NCI-H446 treated with DMSO at 0.1 percent for 48 hours (cell line): ENCODE results near the gene OAF.

Experiments used
- DNase-seq: peaks from one replicate; lab custom pipeline; 2025; lab: John Stamatoyannopoulos, UW

The OAF gene

GRCh38 chr11:120205596-120206161 lies 5.2 kb upstream of the OAF start:
- DNase-seq: no peak

- DNase-seq: no peak
Observed at GRCh38 chr11:120207512-120207911, 3.3 kb upstream of the OAF start.

GRCh38 chr11:120208001-120208441 lies 2.8 kb upstream of the OAF start:
- DNase-seq: no peak

GRCh38 chr11:120208777-120209176 lies 2.1 kb upstream of the OAF start:
- no peak for DNase-seq

GRCh38 chr11:120209746-120210625 lies 846 bp upstream of the OAF start:
- DNase-seq: no peak

GRCh38 chr11:120211522-120212258 lies 858 bp downstream of the OAF start:
- DNase-seq: no peak

- DNase-seq: no peak
Observed at GRCh38 chr11:120212259-120212878, 1.5 kb downstream of the OAF start.

- no peak for DNase-seq
Observed at GRCh38 chr11:120212926-120213325, 2.1 kb downstream of the OAF start.

GRCh38 chr11:120214581-120214980 lies 3.7 kb downstream of the OAF start:
- DNase-seq: no peak

- no peak for DNase-seq
Observed at GRCh38 chr11:120215634-120216033, 4.8 kb downstream of the OAF start.

- DNase-seq: no peak
Observed at GRCh38 chr11:120216426-120217102, 5.7 kb downstream of the OAF start.

GRCh38 chr11:120217526-120217925 lies 6.7 kb downstream of the OAF start:
- DNase-seq: no peak

- DNase-seq: no peak
Observed at GRCh38 chr11:120217941-120218694, 7.3 kb downstream of the OAF start.

- DNase-seq: no peak
Observed at GRCh38 chr11:120218695-120219033, 7.8 kb downstream of the OAF start.

- no peak for DNase-seq
Observed at GRCh38 chr11:120219232-120219937, 8.6 kb downstream of the OAF start.

- no peak for DNase-seq
Observed at GRCh38 chr11:120219938-120220746, 9.3 kb downstream of the OAF start.

GRCh38 chr11:120220747-120221037 lies 9.9 kb downstream of the OAF start:
- DNase-seq: no peak

GRCh38 chr11:120221115-120221752 lies 10.4 kb downstream of the OAF start:
- DNase-seq: no peak

GRCh38 chr11:120222916-120223315 lies 12.1 kb downstream of the OAF start:
- DNase-seq: no peak
